K562 (cell line): ENCODE data around the gene HNF4A.

Source experiments
- MAFG ChIP-seq: fragments of 450-650 bp; conservative IDR thresholded peaks from 2 replicates; pipeline ENCODE4 v1.6.1; 2016; ENCODE audit warnings: missing genetic modification characterization, missing compliant biosample characterization
- MEF2A ChIP-seq: IDR thresholded peaks from 2 replicates; pipeline ENCODE4 v1.6.1; 2011; ENCODE audit warnings: low read depth, mild to moderate bottlenecking, low read length, moderate library complexity; ENCODE audit not compliant: control insufficient read depth
- SMAD4 ChIP-seq: fragments of 250-450 bp; sonication (Bioruptor Pico); conservative IDR thresholded peaks from 2 replicates; pipeline ENCODE4 v1.8.0; 2021; ENCODE audit warnings: inconsistent platforms, mild to moderate bottlenecking, moderate library complexity
- TF ChIP-seq, protein P1 (sequence below): fragments of 250-450 bp; sonication (Bioruptor Pico); IDR thresholded peaks from 2 replicates; pipeline ENCODE4 v1.5.0; 2020; ENCODE audit warnings: mild to moderate bottlenecking
- TF ChIP-seq, protein P2 (sequence below): sonication (generic); formaldehyde crosslinking; IDR thresholded peaks from 2 replicates; pipeline ENCODE4 v1.8.0; 2023; ENCODE audit warnings: mild to moderate bottlenecking, missing genetic modification reagents
- TF ChIP-seq, protein P3 (sequence below), 3 experiments: IDR thresholded peaks in 2 of 3; conservative IDR thresholded peaks in 1 of 3; 2 replicates each; pipeline ENCODE4 v1.5.1; 2011 to 2012; ENCODE audit warnings: low read length in 3 of 3, mild to moderate bottlenecking in 3 of 3, control low read depth in 2 of 3, improper control_type of control experiment in 1 of 3, inconsistent platforms in 1 of 3, low read depth in 1 of 3, mixed read lengths in 1 of 3, moderate library complexity in 1 of 3; ENCODE audit not compliant: insufficient read depth in 2 of 3

DNA sequence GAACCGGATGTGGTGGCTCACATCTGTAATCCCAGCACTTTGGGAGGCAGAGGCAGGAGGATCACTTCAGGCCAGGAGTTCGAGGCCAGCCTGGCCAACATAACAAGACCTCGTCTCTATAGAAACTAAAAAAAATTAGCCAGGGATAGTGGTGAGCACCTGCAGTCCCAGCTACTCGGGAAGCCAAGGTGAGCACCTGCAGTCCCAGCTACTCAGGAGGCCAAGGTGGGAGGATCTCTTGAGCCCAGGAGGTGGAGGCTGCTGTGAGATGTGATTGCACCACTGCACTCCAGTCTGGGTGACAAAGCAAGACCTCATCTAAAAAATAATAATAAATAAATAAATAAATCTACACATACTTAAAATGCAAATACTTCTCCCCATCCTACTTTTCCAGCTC lies 65.0 kb downstream of the HNF4A start:
- TF ChIP-seq, protein P1, sequence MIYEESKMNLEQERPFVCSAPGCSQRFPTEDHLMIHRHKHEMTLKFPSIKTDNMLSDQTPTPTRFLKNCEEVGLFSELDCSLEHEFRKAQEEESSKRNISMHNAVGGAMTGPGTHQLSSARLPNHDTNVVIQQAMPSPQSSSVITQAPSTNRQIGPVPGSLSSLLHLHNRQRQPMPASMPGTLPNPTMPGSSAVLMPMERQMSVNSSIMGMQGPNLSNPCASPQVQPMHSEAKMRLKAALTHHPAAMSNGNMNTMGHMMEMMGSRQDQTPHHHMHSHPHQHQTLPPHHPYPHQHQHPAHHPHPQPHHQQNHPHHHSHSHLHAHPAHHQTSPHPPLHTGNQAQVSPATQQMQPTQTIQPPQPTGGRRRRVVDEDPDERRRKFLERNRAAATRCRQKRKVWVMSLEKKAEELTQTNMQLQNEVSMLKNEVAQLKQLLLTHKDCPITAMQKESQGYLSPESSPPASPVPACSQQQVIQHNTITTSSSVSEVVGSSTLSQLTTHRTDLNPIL (CRISPR knock-in tag) = no peak
- TF ChIP-seq, protein P2, sequence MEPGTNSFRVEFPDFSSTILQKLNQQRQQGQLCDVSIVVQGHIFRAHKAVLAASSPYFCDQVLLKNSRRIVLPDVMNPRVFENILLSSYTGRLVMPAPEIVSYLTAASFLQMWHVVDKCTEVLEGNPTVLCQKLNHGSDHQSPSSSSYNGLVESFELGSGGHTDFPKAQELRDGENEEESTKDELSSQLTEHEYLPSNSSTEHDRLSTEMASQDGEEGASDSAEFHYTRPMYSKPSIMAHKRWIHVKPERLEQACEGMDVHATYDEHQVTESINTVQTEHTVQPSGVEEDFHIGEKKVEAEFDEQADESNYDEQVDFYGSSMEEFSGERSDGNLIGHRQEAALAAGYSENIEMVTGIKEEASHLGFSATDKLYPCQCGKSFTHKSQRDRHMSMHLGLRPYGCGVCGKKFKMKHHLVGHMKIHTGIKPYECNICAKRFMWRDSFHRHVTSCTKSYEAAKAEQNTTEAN = no peak
- TF ChIP-seq, protein P3, sequence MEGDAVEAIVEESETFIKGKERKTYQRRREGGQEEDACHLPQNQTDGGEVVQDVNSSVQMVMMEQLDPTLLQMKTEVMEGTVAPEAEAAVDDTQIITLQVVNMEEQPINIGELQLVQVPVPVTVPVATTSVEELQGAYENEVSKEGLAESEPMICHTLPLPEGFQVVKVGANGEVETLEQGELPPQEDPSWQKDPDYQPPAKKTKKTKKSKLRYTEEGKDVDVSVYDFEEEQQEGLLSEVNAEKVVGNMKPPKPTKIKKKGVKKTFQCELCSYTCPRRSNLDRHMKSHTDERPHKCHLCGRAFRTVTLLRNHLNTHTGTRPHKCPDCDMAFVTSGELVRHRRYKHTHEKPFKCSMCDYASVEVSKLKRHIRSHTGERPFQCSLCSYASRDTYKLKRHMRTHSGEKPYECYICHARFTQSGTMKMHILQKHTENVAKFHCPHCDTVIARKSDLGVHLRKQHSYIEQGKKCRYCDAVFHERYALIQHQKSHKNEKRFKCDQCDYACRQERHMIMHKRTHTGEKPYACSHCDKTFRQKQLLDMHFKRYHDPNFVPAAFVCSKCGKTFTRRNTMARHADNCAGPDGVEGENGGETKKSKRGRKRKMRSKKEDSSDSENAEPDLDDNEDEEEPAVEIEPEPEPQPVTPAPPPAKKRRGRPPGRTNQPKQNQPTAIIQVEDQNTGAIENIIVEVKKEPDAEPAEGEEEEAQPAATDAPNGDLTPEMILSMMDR (IDR thresholded peaks at IDR 0.05 in 2 of 3, conservative IDR thresholded peaks at IDR 0.05 in 1 of 3; ENCODE audit: insufficient read depth in 2 of 3, low read depth in 1 of 3, low read length in 3 of 3) = no peak
- TF ChIP-seq SMAD4 (CRISPR knock-in tag) (no peak), MAFG (tag) (no peak), MEF2A (no peak)
